Posterior cingulate gyrus (tissue), 11 donors: ENCODE results near the gene PAGE1.
"Not testable (repeated sequence)": the region's sequence is repeated elsewhere in the genome, so short reads cannot be mapped to it uniquely, and the experiment has no call there.

Source experiments
- DNase-seq, 10 donors: peaks; one replicate each; pipeline versions ENCODE4 v3.0.0 to v3.0.0-alpha.2; 2020 to 2021; ENCODE audit warnings: mixed read lengths in 3 of 10
- intact Hi-C: fragments of 100-400 bp; cut with DNase I; formaldehyde crosslinking; loops from one replicate; pipeline ENCODE4 v1.15.1; 2023

The PAGE1 gene, protein sequence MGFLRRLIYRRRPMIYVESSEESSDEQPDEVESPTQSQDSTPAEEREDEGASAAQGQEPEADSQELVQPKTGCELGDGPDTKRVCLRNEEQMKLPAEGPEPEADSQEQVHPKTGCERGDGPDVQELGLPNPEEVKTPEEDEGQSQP

DNA sequence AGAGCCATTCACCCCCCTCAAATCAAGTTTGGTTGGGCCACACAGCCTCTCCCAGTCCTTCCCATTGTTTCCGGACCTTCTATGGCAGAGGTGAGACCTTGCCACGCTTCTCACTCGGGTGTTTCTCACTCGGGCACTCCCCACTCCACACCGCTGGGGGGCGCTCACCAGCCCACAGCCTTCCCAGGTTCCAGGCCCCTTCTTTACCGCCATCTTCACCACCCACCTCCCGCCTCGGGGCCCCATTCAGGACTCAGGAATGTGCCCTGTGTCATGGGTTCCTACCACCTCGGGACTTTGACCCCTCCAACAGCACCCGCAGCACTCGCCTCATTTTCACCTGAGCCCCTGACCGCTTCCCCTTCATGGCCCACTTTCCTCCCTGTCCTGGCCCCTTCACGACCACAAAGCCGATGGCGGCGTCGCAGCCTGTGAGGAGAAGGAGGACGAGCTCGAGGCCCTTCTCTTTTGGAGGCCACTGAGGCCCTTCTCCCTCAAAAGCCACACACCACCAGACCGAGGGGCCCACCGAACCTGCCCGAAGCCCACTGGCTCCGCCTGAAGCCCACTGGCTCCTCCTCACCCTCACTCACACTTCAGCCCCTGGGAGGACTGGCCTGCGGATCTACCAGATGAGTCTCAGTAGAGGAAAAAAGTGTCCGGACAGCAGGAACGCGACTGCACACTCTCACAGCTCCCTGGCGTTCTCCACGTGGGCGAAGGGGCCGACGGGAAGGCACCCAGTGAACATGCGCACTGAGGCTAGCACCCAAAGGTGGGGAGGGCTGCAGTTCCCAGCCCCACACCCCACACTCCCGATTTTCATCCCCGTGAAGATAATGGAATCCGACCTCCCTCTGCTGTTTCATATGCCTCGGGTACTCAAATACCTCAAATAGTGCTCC, at the start of gene PAGE1:
Gene PAGE1 (minus strand): TSS at position 709 of the 905 bp plus-strand sequence. CDS start 1,214 bp downstream, outside the sequence.
- DNase-seq, result peak in 2 of 10 donors; percentile 76
- intact Hi-C loops, result no loop called here

DNA sequence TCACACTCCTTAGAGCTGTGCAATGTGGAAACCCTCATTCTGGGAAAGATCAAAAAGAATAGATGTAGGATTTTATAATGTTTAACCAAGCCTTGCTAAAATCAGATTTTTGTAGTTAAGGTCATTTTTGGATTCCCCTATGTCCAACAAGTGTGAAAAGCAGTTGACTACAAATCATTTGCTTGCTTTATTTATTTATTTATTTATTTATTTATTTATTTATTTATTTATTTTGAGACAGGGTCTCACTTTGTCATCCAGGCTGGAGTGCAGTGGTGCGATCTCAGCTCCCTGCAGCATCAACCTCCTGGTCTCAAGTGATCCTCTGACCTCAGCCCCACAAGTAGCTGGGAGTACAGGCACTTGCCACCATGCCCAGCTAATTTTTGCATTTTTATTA, 45.7 kb upstream of the PAGE1 start:
- intact Hi-C loops, result not testable (repeated sequence)

DNA sequence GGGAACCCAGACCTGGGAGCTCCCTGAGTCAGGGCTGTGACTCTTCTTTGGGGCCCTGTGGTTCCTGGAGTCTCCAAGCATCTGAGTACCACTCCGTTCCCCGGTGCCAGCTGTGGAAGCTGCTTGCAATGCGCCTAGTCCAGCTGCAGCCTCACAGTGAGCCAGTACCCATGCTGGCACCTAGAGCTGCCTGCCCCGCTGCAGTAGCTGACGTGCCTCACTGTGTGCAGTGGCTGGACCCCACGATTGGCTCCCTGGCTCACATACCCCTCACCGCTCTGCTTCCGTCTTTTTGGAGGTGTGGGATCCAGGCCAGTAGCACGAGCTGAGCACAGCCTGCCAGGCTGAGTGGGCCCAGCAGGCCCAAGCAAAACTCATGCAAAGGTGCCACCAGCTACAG, 32.1 kb upstream of the PAGE1 start:
- intact Hi-C loops, result no loop called here
- no peak for DNase-seq

More for the DNA sequence above, 45.7 kb upstream of the PAGE1 start:
- DNase-seq, result not testable (repeated sequence)

DNA sequence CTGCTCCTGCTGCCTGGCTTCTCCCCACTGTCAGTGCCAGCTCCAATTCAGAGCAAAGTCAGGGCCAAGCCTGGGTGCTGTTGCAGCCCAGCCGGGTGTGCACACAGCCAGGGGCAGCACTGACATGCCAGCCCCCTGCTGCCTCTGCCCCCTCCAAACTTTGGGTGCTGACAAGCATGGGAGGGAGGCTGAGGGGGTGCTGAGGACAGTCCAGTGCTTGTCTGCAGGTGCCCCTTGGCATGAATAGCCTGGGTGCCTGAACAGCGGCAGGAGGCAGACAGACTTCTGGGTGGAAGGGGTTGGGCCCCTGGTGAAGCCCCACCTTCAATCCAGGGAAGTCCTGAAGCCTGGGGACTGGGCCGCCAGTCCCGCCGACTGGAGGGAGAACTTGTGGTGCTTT, 31.2 kb upstream of the PAGE1 start:
- intact Hi-C loops, result no loop called here

DNA sequence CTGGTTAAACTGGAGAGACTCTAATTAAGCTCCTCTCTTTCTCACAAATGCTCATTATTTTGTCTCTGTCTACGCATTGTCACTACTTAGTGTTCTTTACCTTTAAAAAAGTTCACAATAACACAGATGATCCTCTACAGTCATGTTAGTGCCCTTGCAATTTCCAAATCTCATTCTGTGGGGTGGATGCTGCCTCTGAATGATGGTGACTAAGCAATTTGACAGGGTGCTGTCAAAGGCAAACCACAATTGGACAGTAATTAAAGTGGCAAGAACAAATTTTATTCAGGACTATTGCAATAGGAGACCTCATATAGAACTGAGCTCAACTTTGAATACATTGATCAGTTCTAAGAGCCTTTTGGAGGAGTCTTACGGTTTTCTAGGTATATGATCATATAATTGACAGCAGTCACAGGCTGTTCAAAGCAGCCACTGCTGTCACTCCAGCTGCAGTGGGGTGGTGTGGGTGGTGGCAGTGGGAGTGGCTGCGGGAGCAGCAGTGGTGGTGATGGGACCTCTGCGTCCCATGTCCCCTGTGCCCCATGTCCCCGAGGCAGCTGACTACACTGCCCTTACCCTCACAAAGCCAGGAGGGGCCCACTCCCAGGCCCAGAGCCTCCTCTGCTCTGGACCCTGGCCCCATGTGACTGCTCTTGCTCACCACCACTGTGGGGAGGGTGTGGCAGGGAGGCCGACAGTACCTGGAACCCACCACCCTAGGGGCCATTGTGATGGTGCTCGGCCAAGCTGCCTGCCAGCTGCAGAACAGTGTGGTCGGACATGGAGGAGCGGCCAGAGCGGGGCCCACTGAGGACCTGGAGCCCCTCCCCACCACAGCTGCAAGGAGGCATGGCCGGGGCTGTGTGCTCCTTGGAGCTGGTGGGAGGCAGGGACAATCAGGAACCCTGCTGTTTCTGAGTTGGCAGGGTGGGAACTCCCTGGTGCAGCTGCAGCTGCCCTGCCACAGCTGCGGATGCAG, 30.4 kb upstream of the PAGE1 start:
- intact Hi-C loops, result no loop called here

More for the DNA sequence above, 31.2 kb upstream of the PAGE1 start:
- DNase-seq, result no peak

DNA sequence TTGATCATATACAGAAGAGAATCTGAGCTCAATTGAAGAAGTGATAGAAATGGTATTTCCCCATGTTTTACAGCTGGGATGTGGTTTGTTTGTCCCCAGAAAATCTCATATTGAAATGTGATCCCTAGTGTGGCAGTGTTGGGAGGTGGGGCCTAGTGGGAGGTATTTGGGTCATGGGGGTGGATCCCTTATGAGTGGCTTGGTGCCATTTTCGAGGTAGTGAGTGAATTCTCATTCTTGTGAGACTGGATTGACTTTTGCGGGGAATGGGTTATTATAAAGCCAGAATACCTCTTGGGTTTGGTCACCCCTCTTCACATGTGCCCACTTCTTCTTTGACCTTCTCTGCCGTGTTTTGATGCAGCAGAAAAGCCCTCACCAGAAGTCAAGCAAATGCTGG, 29.6 kb upstream of the PAGE1 start:
- no peak for DNase-seq
- intact Hi-C loops, result no loop called here

More for the DNA sequence above, 30.4 kb upstream of the PAGE1 start:
- DNase-seq, result peak in 1 of 10 donors; percentile 77

DNA sequence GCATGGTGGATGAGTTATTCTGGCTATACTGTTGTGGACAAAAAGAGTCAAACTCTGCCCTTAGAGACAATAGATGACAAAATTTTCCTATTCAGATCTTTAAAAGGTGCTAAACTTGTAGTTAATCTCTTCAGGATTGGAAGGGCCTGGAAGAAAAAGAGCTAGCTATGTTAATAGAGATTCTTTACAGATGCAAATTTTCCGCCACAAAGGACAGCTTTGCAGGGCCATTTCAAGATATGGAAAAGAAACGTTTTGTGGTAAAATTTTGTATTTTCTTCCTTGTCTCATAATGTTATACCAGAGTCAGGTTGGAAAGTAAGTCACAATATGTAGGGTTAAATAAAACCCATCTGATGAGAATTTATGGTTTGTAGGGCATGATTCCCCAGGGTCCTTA, 24.3 kb upstream of the PAGE1 start:
- DNase-seq, intact Hi-C loops: not testable (repeated sequence)

DNA sequence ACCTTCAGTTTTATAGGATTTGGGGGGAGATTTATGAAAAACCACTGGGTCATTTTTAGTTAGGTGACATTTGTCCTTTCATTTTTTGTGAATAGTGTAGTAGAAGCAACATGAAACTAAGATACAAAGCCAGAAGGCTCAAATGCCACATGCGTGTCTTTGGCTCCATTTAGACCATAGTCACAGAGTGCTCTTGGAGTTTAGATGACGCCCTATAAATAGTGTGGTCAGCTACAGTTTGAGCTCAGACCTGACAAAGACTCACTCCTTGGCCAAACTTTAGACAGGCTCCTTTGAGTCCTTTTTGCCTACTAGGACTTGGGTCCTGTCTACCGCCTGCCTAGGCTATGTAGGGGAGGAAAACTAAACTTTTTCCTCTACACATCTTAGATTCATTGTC, 16.8 kb upstream of the PAGE1 start:
- no peak for DNase-seq
- intact Hi-C loops, result no loop called here

DNA sequence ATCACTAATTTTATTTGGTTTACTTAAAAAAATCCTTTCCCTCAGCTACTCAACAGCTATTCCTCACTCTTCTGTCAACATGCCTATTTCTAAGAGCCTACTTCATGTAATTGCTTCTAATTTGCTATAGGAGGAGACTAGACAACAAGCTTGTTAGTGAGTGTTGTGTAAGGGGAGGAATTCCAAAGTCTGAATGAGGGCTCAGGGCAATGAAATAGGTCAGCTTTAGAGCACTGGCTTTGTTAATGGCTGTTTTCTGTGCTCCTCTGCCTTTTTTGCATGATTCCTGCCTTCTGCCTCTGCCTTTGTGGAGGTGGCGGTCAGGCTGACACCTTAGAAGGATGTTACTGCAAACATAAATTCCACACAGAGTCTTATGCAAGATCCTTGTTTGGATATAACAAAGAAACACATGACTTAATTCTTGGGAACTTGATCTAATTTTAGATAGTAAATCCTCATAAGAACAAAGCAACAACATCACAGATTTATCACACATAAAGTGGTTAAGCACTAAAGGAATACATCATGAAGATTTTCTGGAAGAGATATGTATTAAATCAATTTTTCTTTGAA, 15.0 kb upstream of the PAGE1 start:
- DNase-seq, result no peak
- intact Hi-C loops, result no loop called here

DNA sequence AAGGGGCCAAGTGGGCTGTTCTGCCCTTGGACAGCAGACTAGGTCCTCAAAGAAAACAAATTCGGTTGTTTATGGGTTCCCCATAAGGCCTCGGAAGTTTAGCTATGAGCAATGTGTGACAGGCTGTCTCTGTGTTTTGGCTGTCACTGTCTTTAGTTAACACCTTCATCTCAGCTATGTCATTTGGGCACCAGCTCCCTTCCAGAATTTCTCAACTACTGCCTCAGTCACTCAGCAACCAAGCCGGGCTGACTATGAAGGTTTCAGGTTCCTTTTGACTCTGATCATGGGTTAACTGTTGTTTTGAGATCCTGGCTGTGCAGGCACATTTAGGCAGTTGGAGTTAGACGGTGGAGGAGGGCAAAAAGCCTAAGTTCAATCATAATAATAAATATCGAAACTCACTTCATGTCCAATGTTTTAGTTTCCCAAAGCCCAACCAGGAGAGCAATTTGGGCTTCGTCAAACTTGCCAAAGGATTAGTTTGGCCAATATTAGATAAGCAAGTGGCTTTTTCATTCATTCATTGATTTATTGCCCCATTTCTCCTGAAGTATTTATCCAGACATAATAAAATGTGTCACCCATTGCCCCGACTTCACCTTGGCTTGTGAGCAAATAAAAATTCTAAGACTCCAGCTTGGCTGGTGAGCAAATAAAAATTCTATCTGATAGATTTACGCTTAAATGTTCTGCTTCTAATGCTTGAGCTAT, 9.1 kb upstream of the PAGE1 start:
- DNase-seq, result no peak
- intact Hi-C loops, result no loop called here

DNA sequence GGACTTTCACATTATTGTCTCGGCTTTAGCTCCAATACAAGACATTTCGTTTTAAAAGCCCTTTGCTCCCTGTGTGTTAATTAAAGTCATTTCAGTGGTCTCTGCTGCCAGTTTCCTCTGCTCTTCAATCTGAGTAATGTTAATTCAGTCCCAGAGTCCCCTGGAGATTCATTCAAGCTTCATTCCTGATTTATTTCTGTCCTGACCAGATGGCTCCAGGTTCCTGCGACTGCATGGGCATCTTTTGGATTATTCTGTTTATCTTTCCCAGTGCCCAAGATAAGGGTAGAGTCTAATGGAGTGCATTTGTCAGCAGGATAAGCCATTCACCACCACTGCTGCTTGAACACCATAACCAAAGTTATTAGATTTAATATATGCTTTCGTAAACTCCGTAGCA, 6.1 kb upstream of the PAGE1 start:
- intact Hi-C loops, result no loop called here
- DNase-seq, result no peak

DNA sequence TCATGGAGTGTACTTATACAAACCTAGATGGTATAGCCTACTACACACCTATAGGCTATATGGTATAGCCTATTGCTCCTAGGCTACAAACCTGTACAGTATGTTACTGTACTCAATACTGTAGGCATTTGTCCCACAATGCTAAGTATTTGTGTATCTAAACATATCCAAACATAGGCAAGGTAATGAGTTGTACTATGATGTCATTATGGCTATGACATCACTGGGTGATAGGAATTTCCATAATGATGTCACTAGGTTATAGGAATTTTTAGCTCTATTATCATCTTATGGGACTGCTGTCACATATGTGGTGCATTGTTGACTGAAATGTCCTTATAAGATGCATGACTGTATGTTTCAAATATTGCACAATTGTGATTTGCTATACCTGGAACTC, 5.5 kb upstream of the PAGE1 start:
- intact Hi-C loops, result no loop called here
- no peak for DNase-seq

DNA sequence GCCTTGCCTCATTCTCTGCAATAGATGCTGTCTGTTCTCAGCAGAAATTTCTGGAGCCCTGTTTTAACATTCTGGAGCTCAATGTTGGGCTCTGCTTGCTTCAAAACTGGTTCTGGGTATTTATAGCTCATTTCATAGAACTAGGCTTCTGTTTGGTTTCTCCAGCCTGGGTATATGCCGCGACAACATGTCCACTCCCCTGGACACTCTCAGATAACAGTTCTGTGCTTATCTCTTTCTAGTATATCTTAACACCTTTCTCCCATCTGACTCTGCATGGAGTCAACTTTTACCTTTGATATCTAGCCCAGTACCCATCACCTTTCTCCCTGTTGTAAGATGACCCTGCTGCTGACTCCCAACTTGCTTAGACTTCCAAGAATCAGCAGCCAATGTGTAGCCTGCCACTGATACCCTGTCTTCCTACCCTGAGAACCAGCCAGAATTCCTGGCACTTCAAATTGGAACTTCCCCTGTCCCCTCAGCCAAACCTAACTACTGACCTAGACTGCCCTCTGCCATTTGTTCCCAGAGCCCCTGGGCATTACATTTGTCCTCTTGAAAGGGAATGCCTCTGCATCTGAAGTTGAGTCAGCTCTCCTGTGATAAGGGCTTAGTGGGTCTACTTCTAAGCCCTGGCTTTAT, 20.6 kb downstream of the PAGE1 start:
- no peak for DNase-seq
- intact Hi-C loops, result no loop called here

DNA sequence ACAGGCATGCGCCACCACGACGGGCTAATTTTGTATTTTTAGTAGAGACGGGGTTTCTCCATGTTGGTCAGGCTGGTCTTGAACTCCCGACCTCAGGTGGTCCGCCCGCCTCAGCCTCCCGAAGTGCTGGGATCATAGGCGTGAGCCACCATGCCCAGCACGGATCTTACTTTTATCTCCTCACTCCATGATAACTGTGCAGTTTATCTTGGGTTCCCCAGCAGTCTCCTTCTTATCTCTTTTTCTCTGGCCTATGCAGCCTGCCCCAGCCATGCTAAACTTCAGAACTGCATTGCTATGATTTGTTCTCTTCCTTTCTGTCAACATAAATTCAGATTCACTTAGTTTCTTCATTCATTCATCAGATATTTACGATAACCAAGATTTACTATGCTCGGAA, 22.4 kb downstream of the PAGE1 start:
- intact Hi-C loops, result no loop called here
- no peak for DNase-seq

DNA sequence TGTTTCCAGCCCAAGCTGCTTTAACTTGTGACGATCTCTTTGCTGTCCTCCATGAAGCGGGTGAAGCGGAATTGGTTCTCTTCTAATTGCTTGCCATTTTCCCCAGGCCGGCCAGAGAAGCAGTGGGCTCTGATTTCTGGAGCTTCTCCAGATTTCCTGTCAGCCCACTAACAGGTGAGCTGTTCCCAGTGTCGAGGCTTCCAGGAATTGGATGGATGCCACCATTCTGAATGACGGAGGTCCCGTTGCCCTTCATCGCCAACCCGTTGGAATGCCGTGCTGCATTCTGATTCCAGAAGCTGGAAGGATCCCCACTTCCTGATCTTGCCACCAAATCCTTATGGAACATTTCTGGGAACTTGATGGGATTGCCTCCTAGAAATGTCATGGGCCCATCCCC, 31.0 kb downstream of the PAGE1 start:
- no peak for DNase-seq
- intact Hi-C loops, result no loop called here

DNA sequence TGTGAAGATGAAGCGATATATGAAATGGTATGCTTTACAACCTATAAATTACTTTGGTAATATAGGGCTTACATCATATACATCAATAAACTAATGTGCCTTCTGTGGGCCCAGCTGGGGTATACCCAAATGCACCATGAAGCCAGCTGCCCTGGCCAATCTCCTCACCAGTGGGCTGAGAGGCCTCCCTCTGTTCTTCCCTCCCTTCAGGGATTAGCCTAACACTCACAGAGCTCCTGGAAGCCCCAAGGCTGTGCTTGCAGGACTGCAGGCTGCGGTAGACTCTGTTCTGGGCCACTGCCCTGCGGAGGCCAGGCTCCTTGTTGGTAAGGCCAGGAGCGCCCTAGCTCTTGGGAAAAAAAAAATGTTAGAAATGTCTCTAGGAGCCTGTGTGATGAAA, 33.9 kb downstream of the PAGE1 start:
- intact Hi-C loops, result no loop called here
- no peak for DNase-seq

DNA sequence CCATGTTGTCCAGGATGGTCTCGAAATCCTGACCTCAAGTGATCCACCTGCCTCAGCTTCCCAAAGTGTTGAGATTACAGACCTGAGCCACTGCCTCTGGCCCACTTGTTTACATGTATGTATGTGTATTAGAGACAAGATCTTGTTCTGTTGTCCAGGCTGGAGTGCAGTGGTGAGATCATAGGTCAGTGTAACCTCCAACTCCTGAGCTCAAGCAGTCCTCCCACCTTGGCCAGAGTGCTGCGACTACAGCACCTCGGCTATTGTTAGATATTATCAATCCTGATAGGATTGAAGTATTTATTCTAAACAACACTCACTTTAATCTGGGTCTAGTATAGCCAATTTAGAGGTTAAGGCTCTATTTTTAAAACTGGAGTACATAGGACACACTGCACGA, 36.0 kb downstream of the PAGE1 start:
- intact Hi-C loops, result no loop called here
- no peak for DNase-seq

DNA sequence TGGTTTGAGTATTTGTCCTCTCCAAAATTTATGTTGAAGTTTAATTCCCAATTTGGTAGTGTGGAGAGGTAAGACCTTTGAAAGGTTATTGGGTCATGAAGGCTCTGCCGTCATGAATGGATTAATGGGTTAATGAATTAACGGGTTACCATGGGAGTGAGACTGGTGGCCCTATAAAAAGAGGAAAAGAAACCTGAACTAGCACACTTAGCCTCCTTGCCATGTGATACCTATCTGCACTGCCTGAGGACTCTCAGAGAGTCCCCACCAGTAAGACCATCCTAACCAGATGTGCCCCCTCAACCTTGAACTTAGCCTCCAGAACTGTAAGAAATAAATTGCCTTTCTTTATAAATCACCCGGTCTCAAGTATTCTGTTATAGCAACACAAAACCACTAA, 39.3 kb downstream of the PAGE1 start:
- intact Hi-C loops, result no loop called here
- no peak for DNase-seq

DNA sequence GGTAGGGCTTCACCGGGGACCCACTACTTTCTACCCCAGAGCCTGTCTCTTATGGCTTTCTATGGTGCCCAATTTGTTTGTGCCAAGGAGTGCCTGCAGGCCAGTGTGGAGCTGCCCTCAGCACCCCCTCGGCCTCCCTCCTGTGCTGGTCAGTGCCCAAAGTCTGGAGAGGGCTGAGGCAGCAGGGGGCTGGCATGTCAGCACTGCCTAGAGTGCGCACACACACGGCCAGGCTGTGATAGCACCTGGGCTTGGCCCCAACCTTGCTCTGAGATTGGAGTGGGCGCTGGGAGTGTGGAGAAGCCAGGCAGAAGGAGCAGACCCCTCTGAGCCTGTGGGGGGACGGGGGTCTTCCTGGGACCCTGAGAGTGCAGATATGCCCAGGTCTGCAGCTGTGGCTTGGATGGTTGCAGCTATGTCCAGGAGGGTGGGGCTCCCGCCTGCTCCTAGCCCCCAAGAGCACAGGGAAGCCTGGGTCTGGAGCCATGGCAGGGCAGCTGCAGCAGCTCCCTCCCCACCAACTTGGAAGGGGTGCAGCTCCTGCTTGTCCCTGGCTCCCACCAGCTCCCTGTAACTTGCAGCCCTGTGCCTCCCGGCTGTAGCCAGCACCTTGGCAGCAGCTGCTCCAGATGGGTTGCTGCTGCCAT, 50.7 kb downstream of the PAGE1 start:
- intact Hi-C loops, result no loop called here
- DNase-seq, result peak in 2 of 10 donors; percentile 49 to 59
